HepG2 (cell line): ENCODE measurements around the gene C3orf22. TPM values are rescaled to one million over a fixed set of nuclear protein-coding genes. Genes with fewer than 3 reads are reported as not detected.

Experiments
- ARNT2 ChIP-seq: sonication (generic); formaldehyde crosslinking; IDR thresholded peaks from 2 replicates; pipeline ENCODE4 v1.8.0; 2022; ENCODE audit warnings: mild to moderate bottlenecking, low read depth, missing genetic modification reagents, moderate library complexity
- ATM ChIP-seq: fragments of 450-650 bp; IDR thresholded peaks from 2 replicates; pipeline ENCODE4 v1.7.1; 2017; ENCODE audit warnings: mild to moderate bottlenecking, borderline replicate concordance
- CAMTA2 ChIP-seq: sonication (generic); formaldehyde crosslinking; IDR thresholded peaks from 2 replicates; pipeline ENCODE4 v1.4.0; 2020; ENCODE audit warnings: mild to moderate bottlenecking, missing genetic modification reagents, borderline replicate concordance
- CCAR2 ChIP-seq: fragments of 200-400 bp; formaldehyde crosslinking; optimal IDR thresholded peaks from 2 replicates; pipeline ENCODE3; 2018; ENCODE audit warnings: low read depth, mild to moderate bottlenecking, low read length, moderate library complexity
- CTCF ChIP-seq: sonication (generic); formaldehyde crosslinking; IDR thresholded peaks from 2 replicates; pipeline ENCODE4 v1.5.0; 2020; ENCODE audit warnings: mild to moderate bottlenecking, missing genetic modification reagents, moderate library complexity
- FOSL2 ChIP-seq: sonication (generic); formaldehyde crosslinking; IDR thresholded peaks from 2 replicates; pipeline ENCODE4 v1.4.0; 2020; ENCODE audit warnings: missing genetic modification reagents
- HNRNPH1 ChIP-seq: fragments of 200-400 bp; formaldehyde crosslinking; optimal IDR thresholded peaks from 2 replicates; pipeline ENCODE3; 2017; ENCODE audit warnings: mild to moderate bottlenecking, low read depth, low read length
- MED8 ChIP-seq: sonication (generic); formaldehyde crosslinking; IDR thresholded peaks from 2 replicates; pipeline ENCODE4 v1.8.1; 2023; ENCODE audit warnings: mild to moderate bottlenecking, missing genetic modification reagents; ENCODE audit not compliant: insufficient replicate concordance
- NFKB2 ChIP-seq: sonication (generic); formaldehyde crosslinking; IDR thresholded peaks from 2 replicates; pipeline ENCODE4 v1.4.0; 2020; ENCODE audit warnings: missing genetic modification reagents, borderline replicate concordance
- PHF20 ChIP-seq: sonication (generic); formaldehyde crosslinking; IDR thresholded peaks from 2 replicates; pipeline ENCODE4 v1.5.0; 2020; ENCODE audit warnings: mild to moderate bottlenecking, missing genetic modification reagents
- SIX1 ChIP-seq: sonication (generic); formaldehyde crosslinking; IDR thresholded peaks from 2 replicates; pipeline ENCODE4 v1.4.0; 2020; ENCODE audit warnings: missing genetic modification reagents, borderline replicate concordance
- SOX5 ChIP-seq: IDR thresholded peaks from 2 replicates; pipeline ENCODE4 v1.6.1; 2016; ENCODE audit warnings: borderline replicate concordance
- TOE1 ChIP-seq: sonication (generic); formaldehyde crosslinking; IDR thresholded peaks from 2 replicates; pipeline ENCODE4 v1.4.0; 2020; ENCODE audit warnings: mild to moderate bottlenecking, missing genetic modification reagents
- ZBTB39 ChIP-seq: sonication (generic); formaldehyde crosslinking; IDR thresholded peaks from 2 replicates; pipeline ENCODE4 v1.5.0; 2020; ENCODE audit warnings: missing genetic modification reagents
- ZBTB42 ChIP-seq: sonication (generic); formaldehyde crosslinking; IDR thresholded peaks from 2 replicates; pipeline ENCODE4 v1.5.0; 2020; ENCODE audit warnings: mild to moderate bottlenecking, missing genetic modification reagents
- ZFX ChIP-seq: sonication (generic); formaldehyde crosslinking; IDR thresholded peaks from 2 replicates; pipeline ENCODE4 v1.4.0; 2020; ENCODE audit warnings: mild to moderate bottlenecking, low read depth, missing genetic modification reagents, moderate library complexity
- ZNF101 ChIP-seq: sonication (generic); formaldehyde crosslinking; IDR thresholded peaks from 2 replicates; pipeline ENCODE4 v1.4.0; 2020; ENCODE audit warnings: mild to moderate bottlenecking, low read depth, missing genetic modification reagents, borderline replicate concordance
- ZNF431 ChIP-seq: sonication (generic); formaldehyde crosslinking; IDR thresholded peaks from 2 replicates; pipeline ENCODE4 v1.9.0; 2022; ENCODE audit warnings: missing genetic modification reagents, low read depth, mild to moderate bottlenecking, borderline replicate concordance
- ZNF589 ChIP-seq: sonication (generic); formaldehyde crosslinking; conservative IDR thresholded peaks from 2 replicates; pipeline ENCODE4 v1.8.0; 2022; ENCODE audit warnings: mild to moderate bottlenecking, moderate library complexity, missing genetic modification reagents
- ZNF766 ChIP-seq: sonication (generic); formaldehyde crosslinking; IDR thresholded peaks from 2 replicates; pipeline ENCODE4 v1.5.0; 2020; ENCODE audit warnings: missing genetic modification reagents, borderline replicate concordance
- polyA plus RNA-seq, 8 experiments: library from polyadenylated mRNA; depleted of rRNA in 3 of 8; stranded (reverse) in 7 of 8; unstranded in 1 of 8; fragments of >200 nt; fragmentation: Illumina TruSeq in 4 of 8; extraction: Trizol in 4 of 8; gene quantifications; 2 replicates each; pipeline versions ENCODE4 v1.2.1 to v1.2.3, GENCODE V29; 2011 to 2016; ENCODE audit warnings: low read depth in 4 of 8, missing spikeins in 1 of 8, mixed read lengths in 1 of 8; ENCODE audit not compliant: insufficient read depth in 1 of 8
- total RNA-seq, 5 experiments: library from RNA; depleted of rRNA; stranded (reverse); fragments of >200 nt; fragmentation: Illumina TruSeq; extraction: Trizol; gene quantifications; 2 replicates each; pipeline ENCODE4 v1.2.3, GENCODE V29; 2016; ENCODE audit warnings: low read depth in 1 of 5
- TF ChIP-seq, protein P1 (sequence below): IDR thresholded peaks from 2 replicates; pipeline ENCODE4 v1.6.1; 2012; ENCODE audit warnings: inconsistent platforms
- TF ChIP-seq, protein P2 (sequence below): sonication (generic); formaldehyde crosslinking; IDR thresholded peaks from 2 replicates; pipeline ENCODE4 v1.9.0; 2022; ENCODE audit warnings: low read depth, missing genetic modification reagents
- TF ChIP-seq, protein P3 (sequence below): sonication (generic); formaldehyde crosslinking; IDR thresholded peaks from 2 replicates; pipeline ENCODE4 v1.8.1; 2023; ENCODE audit warnings: mild to moderate bottlenecking, missing genetic modification reagents

Gene C3orf22
- total and polyA plus RNA-seq, 2 of the 13 experiments (the other 11 are each of a cell fraction or from before 2014, with no cell fraction given) = not detected

DNA sequence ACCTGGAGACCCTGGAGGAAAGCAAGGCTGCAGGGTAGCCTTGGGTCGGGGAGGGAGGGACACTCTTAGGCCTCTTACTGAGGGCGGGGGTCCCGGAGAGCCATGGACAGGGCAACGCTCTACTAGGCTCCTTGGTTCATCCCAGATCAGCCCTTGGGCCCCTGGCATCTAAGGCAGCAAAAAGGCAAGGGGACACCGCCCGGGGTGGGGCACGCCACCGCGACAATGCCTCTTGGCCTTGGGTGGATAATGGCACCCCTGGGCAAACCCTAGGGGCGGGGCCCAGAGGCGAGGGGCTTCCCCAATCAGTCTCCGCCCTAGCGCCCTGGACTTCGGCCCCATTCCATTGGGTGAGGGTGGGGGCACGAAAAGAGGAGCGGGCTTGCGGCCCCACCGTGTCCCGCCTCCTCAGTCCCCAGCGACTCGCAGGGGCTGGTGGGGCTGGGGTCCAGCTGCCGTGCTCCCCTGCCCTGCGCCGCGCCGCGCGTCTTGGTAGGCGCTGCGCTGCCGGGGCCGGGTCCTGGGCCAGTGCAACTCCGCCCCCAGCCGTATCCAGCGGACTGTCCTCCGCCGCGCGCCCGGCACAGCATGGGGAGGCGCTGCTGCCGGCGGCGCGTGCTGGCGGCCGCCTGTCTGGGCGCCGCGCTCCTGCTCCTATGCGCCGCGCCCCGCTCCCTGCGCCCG lies 34.8 kb downstream of the C3orf22 start, which contains the start of gene CHST13 (continued):
- TF ChIP-seq CTCF (CRISPR knock-in tag) (no peak; the same call in 1 of the 2 replicates), ZBTB42 (no peak), FOSL2 (CRISPR knock-in tag) (no peak), ZNF431 (no peak; the same call in 1 of the 2 replicates), ARNT2 (peak; percentile 55; the same call in 1 of the 2 replicates), ZFX (CRISPR knock-in tag) (peak; percentile 76), ATM (no peak), ZBTB39 (CRISPR knock-in tag) (no peak), CCAR2 (no peak), SIX1 (no peak; the same call in 1 of the 2 replicates), ZNF766 (CRISPR knock-in tag) (peak; percentile 70; the same call in 1 of the 2 replicates), ZNF589 (CRISPR knock-in tag) (no peak), CAMTA2 (CRISPR knock-in tag) (no peak), SOX5 (CRISPR knock-in tag) (peak; percentile 76), TOE1 (CRISPR knock-in tag) (0 out of 2 replicates have a peak, but pooled peaks have one; percentile 57), MED8 (CRISPR knock-in tag) (no peak), ZNF101 (CRISPR knock-in tag) (no peak), HNRNPH1 (no peak), NFKB2 (CRISPR knock-in tag) (peak; percentile 61; the same call in 1 of the 2 replicates), PHF20 (peak; percentile 58; the same call in 1 of the 2 replicates)
- TF ChIP-seq, protein P1, sequence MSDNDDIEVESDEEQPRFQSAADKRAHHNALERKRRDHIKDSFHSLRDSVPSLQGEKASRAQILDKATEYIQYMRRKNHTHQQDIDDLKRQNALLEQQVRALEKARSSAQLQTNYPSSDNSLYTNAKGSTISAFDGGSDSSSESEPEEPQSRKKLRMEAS = no peak
- TF ChIP-seq, protein P2, sequence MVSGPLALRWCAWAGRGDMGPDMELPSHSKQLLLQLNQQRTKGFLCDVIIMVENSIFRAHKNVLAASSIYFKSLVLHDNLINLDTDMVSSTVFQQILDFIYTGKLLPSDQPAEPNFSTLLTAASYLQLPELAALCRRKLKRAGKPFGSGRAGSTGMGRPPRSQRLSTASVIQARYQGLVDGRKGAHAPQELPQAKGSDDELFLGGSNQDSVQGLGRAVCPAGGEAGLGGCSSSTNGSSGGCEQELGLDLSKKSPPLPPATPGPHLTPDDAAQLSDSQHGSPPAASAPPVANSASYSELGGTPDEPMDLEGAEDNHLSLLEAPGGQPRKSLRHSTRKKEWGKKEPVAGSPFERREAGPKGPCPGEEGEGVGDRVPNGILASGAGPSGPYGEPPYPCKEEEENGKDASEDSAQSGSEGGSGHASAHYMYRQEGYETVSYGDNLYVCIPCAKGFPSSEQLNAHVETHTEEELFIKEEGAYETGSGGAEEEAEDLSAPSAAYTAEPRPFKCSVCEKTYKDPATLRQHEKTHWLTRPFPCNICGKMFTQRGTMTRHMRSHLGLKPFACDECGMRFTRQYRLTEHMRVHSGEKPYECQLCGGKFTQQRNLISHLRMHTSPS = peak; percentile 76; the same call in 1 of the 2 replicates
- TF ChIP-seq, protein P3, sequence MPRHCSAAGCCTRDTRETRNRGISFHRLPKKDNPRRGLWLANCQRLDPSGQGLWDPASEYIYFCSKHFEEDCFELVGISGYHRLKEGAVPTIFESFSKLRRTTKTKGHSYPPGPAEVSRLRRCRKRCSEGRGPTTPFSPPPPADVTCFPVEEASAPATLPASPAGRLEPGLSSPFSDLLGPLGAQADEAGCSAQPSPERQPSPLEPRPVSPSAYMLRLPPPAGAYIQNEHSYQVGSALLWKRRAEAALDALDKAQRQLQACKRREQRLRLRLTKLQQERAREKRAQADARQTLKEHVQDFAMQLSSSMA (CRISPR knock-in tag) = no peak
